NCI-H2107 treated with DMSO at 0.1 percent for 48 hours (cell line): ENCODE measurements around the gene SCAMP4.

Source experiments
- DNase-seq: peaks from one replicate; lab custom pipeline; 2025; ENCODE audit not compliant: unreplicated experiment; lab: John Stamatoyannopoulos, UW

SCAMP4 gene

GRCh38 chr19:1911098-1911497 is 5.9 kb downstream of the SCAMP4 start:
- DNase-seq, result no peak

- no peak for DNase-seq
These were observed 6.8 kb downstream of the SCAMP4 start for GRCh38 chr19:1911995-1912394.

DNA sequence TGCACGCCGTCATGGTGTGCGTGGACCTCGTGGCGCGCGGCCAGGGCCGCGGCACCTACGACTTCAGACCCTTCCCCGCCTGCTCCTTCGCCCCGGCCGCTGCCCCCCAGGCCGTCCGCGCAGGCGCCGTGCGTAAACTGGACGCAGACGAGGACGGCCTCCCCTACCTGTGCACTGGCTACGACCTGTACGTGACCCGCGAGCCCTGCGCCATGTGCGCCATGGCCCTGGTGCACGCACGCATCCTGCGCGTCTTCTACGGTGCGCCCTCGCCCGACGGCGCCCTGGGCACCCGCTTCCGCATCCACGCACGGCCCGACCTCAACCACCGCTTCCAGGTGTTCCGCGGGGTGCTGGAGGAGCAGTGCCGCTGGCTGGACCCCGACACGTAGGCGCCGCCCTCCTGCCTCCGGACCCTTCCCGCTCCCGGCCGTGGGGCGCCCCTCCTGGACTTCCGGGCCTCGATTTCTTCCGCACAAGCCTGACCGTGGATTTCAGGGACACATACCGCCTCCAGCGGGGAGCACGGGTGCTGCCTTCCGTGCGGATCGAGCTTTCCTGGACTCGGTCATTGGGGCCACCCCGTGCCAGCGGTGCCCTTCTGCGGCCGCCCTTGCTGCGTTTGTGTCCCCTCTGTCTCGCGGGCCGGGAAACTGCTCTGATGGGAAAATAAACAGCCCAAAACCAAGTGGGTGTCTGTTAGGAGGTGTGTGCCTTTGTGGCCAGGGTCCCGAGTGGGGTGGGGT is 7.7 kb downstream of the SCAMP4 start:
- no peak for DNase-seq

DNA sequence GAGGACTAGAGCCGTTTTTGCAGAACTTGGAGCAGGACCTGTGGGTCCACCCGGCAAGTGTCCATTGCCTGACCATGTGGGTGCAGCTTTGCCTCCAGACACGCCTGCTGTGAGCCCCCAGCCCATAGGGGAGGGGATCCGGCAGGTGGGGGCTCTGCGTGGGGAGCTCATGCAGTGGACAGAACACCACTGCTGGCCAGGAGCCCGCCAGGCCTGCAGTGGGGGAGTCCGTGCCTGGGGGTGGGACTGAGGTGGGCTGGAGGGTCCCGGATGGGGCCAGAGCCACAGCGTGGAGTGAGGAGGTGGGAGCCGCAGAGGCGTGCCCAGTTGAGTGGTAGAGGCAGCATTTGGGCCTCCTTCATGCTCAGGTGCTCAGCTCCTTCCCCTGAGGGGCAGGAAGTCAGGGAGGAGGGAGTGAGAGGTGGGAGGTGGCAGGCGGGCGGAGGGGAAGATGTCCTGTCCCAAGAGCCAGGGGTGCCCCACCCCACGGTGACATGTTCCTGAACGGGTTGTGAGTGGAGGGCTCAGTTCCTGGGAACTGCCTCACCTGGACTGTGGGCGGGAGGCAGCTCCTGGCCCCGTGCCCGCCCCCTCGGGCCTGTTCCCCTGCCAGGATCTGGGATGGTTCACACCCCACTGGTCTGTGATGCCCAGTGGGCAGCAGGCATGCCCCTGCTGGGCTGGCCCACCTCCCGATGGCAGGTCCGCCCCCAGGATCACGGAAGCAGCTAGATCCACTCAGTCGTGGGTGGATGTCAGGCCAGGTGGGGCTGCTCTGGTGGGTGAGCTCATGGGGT is 8.8 kb downstream of the SCAMP4 start:
- DNase-seq, result no peak

DNA sequence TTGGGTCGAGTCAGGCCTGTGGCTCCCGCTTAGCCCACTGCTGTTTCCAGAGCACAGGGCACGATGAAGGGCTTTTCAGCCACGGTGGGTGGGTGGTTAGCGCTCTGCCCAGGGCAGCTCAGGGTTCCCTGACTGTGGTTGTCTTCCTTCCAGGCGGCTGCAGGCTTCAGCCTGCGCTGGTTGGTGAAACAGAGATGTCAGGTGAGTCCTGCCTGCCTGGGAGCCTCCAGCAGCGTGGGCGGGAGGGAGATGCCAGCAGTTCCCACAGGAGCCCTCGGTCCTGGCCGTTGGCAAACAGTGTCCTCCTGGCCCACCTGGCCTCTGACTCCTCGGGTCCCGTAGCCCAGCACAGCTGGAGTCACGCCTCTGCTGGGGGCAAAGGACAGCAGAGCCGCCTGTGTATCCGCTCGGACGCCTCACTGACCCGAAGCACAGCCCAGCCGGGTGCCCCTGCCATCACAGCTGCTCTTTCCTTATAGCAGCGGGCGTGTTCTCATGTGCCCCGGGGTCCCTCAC is 9.7 kb downstream of the SCAMP4 start:
- DNase-seq, result no peak

- DNase-seq, result no peak
These were observed 11.9 kb downstream of the SCAMP4 start for GRCh38 chr19:1917146-1917545.

GRCh38 chr19:1917926-1918325 is 12.7 kb downstream of the SCAMP4 start:
- no peak for DNase-seq

GRCh38 chr19:1918975-1919374 is 13.8 kb downstream of the SCAMP4 start:
- no peak for DNase-seq

GRCh38 chr19:1920644-1921043 is 15.4 kb downstream of the SCAMP4 start:
- DNase-seq, result no peak

DNA sequence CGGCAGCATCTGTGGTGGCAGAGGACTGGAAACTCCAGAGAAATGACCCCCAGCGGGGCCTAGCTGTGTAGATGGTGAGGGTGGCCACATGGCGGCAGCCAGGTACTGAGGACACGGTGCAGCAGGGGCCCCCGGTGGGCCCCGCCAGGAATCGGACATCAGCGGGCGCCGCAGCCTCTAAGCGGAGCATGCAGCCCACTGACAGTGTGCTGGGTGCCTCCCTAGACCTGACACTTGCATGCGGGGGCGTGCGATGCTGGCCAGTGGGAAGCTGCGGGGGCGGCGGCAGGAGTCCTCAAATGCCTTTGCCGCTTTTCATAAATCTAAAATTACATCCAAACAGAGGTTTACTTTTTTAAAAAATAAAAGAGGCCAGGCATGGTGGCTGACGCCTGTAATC is 16.1 kb downstream of the SCAMP4 start:
- no peak for DNase-seq

DNA sequence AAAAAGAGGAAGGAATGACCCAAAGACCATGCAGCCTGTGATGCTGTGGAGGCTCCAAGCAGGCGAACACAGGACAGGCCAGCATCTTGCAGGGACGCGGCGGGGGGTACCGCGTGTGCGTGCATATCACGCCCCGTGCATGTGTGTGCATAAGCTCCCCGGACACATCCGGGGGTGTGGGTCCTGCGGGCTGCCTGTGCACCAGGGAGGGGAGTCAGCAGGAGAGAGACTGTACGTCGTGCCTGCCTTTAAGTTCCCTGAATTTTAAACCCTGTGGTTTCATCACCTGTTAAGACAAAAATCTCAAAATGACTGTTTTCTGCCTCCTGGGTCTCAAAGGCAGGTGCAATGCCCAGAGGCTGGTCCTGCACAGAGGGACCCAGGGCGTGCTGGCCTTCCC is 16.6 kb downstream of the SCAMP4 start:
- no peak for DNase-seq

DNA sequence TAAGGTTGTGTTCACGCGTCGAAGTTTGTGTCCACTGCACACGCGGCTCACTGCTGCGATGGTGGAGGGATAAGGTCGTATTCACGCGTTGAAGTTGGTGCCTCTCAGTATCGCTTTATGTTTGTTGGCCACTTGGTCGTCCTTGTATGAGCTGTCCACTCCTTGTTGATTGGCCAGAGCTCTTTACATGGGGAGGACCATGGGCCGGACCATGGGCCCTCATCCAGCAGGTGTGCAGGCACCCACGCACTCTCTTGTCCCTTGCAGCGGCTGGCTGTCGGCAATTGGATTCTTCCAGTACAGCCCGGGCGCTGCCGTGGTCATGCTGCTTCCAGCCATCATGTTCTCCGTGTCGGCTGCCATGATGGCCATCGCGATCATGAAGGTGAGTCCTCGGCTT is 17.6 kb downstream of the SCAMP4 start:
- DNase-seq, result no peak

DNA sequence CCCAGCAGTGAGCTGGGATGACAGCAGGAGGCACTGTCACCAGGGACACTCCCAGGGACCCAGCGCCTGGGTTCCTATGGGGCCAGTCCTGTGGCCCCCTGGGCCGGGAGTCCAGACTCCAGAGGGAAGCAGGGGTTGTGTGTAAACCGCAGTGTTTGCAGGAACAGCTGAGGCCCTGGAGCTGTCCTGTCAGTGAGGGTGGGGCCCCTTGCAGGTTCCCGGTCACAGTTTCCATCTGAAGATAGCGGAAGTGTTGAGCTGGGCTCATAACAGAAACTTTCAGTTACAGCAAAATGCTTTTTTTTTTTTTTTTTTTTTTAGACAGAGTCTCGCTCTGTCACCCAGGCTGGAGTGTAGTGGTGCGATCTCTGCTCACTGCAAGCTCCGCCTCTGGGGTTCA is 18.1 kb downstream of the SCAMP4 start:
- no peak for DNase-seq

GRCh38 chr19:1924320-1924961 is 19.2 kb downstream of the SCAMP4 start:
- no peak for DNase-seq

- no peak for DNase-seq
These were observed 20.3 kb downstream of the SCAMP4 start for GRCh38 chr19:1925544-1925943.

DNA sequence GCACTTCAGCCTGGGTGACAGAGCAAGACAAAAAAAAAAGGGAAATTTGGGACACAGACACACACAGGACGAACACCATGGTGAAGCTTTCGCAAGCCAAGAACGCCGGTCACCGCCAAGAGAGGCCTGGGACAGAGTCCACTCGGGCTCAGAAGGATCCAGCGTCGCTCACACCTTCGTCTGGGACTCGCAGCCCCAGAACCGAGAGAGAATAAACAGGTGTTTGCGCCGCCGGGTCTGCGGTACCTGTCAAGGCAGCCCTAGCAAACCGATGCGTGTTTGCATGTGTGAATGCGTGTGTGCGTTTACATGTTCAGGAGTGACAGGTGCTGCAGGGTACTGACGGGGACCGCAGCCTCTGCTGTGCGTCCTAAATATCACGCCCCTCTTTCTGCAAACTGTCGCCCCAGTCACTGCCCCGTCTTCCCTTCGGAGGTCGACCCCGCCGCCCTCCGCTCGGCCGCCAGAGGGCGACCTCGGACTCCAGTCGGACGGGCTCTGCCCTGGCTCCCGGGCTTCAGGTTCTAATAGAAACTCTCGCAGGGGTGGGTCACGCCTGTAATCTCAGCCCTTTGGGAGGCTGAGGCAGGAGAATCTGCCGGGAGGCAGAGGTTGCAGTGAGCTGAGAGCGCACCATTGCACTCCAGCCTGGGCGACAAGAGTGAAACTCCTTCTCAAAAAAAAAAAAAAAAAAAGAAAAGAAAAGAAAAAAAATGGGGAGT is 24.0 kb downstream of the SCAMP4 start:
- no peak for DNase-seq

DNA sequence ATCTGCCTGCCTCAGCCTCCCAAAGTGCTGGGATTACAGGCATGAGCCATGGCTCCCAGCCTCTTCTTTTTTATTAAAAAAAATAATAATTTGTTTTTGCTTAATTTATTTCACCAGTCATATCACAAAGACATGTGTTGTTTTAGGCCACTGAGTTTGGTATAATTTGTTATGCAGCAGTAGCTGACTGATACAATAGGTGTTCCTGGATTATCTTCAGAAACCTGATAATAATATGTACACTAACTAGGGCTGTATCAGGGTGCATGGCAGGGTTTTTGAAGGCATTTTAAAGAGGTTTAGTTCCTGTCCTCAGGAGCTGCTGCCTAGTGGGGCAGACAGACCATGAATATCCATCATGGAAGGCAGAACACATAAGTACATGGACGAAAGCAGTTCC is 26.2 kb downstream of the SCAMP4 start:
- DNase-seq, result no peak

- no peak for DNase-seq
These were observed 27.2 kb downstream of the SCAMP4 start for GRCh38 chr19:1932395-1932794.

- no peak for DNase-seq
These were observed 28.0 kb downstream of the SCAMP4 start for GRCh38 chr19:1933244-1933643.

DNA sequence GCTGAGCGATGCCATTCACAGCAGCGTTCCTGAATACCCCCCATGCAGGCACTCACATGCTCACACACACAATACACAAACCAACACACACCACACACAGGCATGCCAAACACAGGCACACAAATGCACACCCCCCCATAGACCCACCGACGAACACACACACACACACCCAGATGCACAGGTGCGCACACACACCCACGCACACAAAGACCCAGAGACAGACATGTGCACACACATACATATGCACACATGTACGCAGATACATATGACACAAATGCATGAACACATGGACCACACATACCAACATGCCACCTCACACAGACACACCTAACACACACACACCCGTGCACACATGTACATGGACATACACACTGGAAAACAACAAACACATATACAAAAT is 28.7 kb downstream of the SCAMP4 start:
- no peak for DNase-seq
